MCF 10A (cell line): ENCODE measurements around the gene IQSEC1. TPM values are rescaled to one million over a fixed set of nuclear protein-coding genes. Genes with fewer than 3 reads are reported as not detected.

Experiments used
- BruUV-seq: library from RNA; stranded (reverse); fragments of 400-500 nt; replicated peaks from 2 replicates; lab custom pipeline; 2021; lab: Mats Ljungman, UMichigan
- CTCF ChIA-PET: fragments of 300-600 bp; sonication (Branson Sonifier 250); formaldehyde crosslinking; extraction: SDS; loops from one replicate; lab custom pipeline; 2021; ENCODE audit warnings: antibody characterized with exemption, inconsistent platforms; lab: Yijun Ruan, JAX
- POLR2A ChIA-PET: fragments of 300-600, 350-650 bp; sonication (Branson Sonifier 250); formaldehyde crosslinking; extraction: SDS; loops from one replicate; lab custom pipeline; 2020; ENCODE audit warnings: antibody characterized with exemption, inconsistent platforms; lab: Yijun Ruan, JAX
- DNase-seq: peaks from one replicate; pipeline ENCODE4 v3.0.0-alpha.2; 2018; ENCODE audit not compliant: unreplicated experiment
- H3K27ac Mint-ChIP-seq: one replicate; pipeline ENCODE4 v1.8.0; 2022; ENCODE audit warnings: mild to moderate bottlenecking, low read depth, mixed read lengths; ENCODE audit not compliant: unreplicated experiment
- H3K27me3 Mint-ChIP-seq: one replicate; pipeline ENCODE4 v1.8.0; 2022; ENCODE audit warnings: mixed read lengths; ENCODE audit not compliant: insufficient read depth, unreplicated experiment
- H3K36me3 Mint-ChIP-seq: one replicate; pipeline ENCODE4 v1.8.0; 2022; ENCODE audit warnings: mild to moderate bottlenecking, moderate library complexity, mixed read lengths; ENCODE audit not compliant: insufficient read depth, unreplicated experiment
- H3K4me1 Mint-ChIP-seq: one replicate; pipeline ENCODE4 v1.8.0; 2022; ENCODE audit warnings: mixed read lengths; ENCODE audit not compliant: insufficient read depth, unreplicated experiment
- H3K4me3 Mint-ChIP-seq: one replicate; pipeline ENCODE4 v1.8.0; 2022; ENCODE audit warnings: mild to moderate bottlenecking, moderate library complexity, mixed read lengths; ENCODE audit not compliant: unreplicated experiment
- H3K9me3 Mint-ChIP-seq: one replicate; pipeline ENCODE4 v1.8.0; 2022; ENCODE audit warnings: mixed read lengths; ENCODE audit not compliant: unreplicated experiment
- intact Hi-C: fragments of 100-400 bp; cut with micrococcal nuclease; formaldehyde crosslinking; loops from 2 replicates; pipeline ENCODE4 v1.14.1; 2022
- total RNA-seq: library from RNA; stranded (reverse); gene quantifications from 2 replicates; pipeline ENCODE4 v1.2.3, GENCODE V29; 2022
- TF ChIP-seq, protein P1 (sequence below): fragments of 200-600 bp; IDR thresholded peaks from one replicate; pipeline ENCODE4 v1.8.0; 2022; ENCODE audit warnings: antibody characterized with exemption, mild to moderate bottlenecking; ENCODE audit not compliant: unreplicated experiment

IQSEC1 gene
- total RNA-seq, 1 experiment from 2014 or later = 18.7 TPM

DNA sequence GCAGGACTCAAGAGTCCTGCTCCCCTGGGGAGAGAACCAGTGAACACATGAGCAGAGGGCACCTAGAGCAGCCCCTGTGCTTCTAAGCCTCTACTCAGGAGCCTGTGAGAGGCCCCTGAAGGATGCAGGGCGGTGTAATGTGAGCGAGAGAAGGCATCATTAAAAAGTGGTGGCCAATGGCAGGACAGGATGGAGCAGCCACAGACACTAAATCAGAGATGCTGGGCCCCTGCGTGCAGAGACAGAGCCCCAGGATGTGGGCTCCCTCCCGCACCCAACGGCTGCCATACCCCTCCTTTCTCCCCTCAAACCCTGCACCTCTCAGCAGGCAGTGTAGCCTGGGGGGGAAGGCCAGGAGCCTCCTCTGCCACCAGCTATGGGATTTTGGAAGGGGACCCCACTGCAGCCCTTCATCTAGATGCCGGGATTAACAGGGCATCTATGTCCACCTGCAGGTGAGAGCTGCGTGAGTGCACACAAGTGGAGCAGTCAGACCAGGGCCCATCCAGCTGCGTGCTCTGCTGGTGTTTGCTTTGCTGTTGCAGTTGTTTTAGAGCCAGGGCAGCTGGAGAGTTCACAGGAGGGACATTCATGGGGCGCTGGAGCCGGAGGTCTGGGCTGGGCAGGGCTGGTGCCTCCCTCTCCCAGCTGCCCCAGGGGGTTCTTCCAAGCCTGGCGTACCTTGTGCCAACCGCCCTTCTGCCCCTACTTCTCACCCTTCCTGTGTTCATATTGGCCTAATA, 5.1 kb upstream of the IQSEC1 start:
- BruUV-seq = no TSS peak
- Mint-ChIP-seq H3K27ac (no peak overlapping the region), H3K27me3 (peaks cover 60% of the 10 kb centered on the region), H3K4me1 (no peaks in the 10 kb centered on the region), H3K36me3 (no peaks in the 10 kb centered on the region), H3K9me3 (no peaks in the 10 kb centered on the region), H3K4me3 (no peak overlapping the region)
- DNase-seq = no peak
- ChIA-PET POLR2A (no interaction called here), CTCF (interaction anchor here (0.6 kb wide), 1 partner anchor 78 kb away, joined by 3 read pairs; no protein-coding TSS in a partner anchor)
- TF ChIP-seq, protein P1, sequence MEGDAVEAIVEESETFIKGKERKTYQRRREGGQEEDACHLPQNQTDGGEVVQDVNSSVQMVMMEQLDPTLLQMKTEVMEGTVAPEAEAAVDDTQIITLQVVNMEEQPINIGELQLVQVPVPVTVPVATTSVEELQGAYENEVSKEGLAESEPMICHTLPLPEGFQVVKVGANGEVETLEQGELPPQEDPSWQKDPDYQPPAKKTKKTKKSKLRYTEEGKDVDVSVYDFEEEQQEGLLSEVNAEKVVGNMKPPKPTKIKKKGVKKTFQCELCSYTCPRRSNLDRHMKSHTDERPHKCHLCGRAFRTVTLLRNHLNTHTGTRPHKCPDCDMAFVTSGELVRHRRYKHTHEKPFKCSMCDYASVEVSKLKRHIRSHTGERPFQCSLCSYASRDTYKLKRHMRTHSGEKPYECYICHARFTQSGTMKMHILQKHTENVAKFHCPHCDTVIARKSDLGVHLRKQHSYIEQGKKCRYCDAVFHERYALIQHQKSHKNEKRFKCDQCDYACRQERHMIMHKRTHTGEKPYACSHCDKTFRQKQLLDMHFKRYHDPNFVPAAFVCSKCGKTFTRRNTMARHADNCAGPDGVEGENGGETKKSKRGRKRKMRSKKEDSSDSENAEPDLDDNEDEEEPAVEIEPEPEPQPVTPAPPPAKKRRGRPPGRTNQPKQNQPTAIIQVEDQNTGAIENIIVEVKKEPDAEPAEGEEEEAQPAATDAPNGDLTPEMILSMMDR = no peak
- intact Hi-C loops = no loop called here

DNA sequence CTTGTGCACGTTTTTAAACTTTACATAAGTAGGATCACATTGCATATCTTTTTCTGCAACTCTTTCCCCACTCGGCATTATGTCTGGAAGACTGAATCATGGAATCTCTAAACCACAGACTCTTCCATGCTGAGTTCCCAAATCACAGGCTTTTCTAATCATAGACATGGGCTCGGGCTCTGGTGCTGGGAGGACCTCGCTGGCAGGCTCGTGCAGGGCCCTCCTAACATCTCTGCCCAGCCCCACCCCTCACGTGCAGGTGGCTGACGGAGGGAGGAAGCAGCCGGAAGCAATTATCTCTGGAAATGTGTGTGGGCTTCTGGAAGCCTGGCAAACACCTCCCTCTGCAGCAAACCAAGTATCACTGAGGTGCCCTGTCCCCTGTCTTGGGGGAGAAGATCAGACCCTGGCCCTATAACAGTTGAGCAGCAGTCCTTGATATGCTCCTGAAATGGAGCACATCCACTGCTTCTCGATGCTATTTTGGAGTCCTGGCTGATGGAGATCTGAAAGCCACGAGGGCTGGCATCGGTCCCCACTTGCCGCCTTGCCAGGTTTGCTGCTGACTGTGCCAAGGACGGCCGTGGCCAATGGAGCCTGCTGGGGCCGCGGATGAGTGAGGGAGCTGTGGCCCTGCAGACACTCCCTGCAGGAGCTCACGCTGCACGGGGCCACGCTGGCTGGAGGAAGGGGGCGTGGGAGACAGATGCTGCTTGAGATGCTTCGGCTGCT, 4.4 kb upstream of the IQSEC1 start:
- ChIA-PET CTCF (no interaction called here), POLR2A (no interaction called here)
- Mint-ChIP-seq H3K4me3 (no peak overlapping the region), H3K27me3 (peaks cover 60% of the 10 kb centered on the region), H3K9me3 (no peaks in the 10 kb centered on the region), H3K27ac (no peak overlapping the region), H3K4me1 (no peaks in the 10 kb centered on the region), H3K36me3 (no peaks in the 10 kb centered on the region)
- BruUV-seq = no TSS peak
- intact Hi-C loops = no loop called here
- DNase-seq = no peak
- TF ChIP-seq, protein P1 = no peak

DNA sequence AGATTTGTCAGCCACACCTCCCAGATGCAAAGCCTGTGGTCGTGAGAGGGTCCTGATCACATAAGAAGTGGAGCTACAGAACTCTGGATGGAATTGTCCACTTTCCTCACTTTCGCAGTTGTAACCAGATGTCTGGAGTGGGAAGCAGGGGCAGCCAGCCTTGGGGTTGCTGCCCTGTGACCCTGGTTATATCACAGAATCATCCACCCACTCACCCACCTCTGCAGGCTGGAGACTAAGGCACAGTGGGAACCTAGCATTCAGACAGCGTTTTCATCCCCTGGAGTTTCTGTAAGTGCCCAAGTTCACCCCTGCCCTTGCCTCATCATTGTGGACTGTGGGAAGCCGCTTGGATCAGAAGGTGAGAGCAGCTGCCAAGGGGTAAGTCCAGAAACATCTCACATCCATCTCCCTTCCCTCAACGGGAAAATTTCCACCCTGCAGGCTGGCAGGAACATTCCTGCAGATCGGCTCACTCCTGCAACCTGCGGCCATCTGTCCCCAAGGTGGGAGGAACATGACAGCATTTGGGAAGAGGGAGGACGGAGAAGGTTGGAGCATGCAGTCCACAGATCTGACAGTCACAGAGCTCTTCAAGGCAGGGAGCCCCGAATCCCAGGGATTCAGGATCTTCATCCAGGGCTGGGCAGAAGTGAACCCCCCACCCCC, 2.9 kb upstream of the IQSEC1 start:
- TF ChIP-seq, protein P1 = no peak
- Mint-ChIP-seq H3K27ac (no peak overlapping the region), H3K36me3 (no peaks in the 10 kb centered on the region), H3K27me3 (peaks cover 60% of the 10 kb centered on the region), H3K4me3 (no peak overlapping the region), H3K4me1 (no peaks in the 10 kb centered on the region), H3K9me3 (no peaks in the 10 kb centered on the region)
- BruUV-seq = no TSS peak
- no peak for DNase-seq
- intact Hi-C loops = no loop called here
- CTCF ChIA-PET = interaction anchor here (0.6 kb wide), 1 partner anchor 575 kb away, joined by 3 read pairs; no protein-coding TSS in a partner anchor
- POLR2A ChIA-PET = no interaction called here

DNA sequence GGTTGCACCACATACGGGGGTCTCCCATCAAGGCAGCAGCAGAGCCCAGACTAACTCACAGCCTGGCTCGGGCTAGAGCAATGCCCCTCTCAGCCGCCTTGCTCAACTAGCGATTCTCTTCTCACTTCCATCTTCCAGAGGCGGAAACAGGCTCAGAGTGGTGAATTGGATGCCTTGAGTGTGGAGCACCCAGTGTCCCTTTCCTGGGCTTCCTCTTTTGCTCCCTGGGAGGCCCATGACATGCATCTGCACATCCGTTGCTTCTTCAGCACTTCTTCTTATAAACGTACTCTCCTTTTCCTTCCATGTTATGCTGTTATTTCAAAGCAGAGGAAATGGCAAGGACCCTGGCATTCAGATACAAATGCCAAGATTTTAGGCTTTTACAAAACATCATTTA, 2.1 kb upstream of the IQSEC1 start:
- intact Hi-C loops = no loop called here
- TF ChIP-seq, protein P1 = no peak
- BruUV-seq = no TSS peak
- Mint-ChIP-seq H3K9me3 (no peaks in the 10 kb centered on the region), H3K27me3 (peaks cover 58% of the 10 kb centered on the region), H3K36me3 (no peaks in the 10 kb centered on the region), H3K27ac (no peak overlapping the region), H3K4me3 (no peak overlapping the region), H3K4me1 (no peaks in the 10 kb centered on the region)
- CTCF ChIA-PET = no interaction called here
- no peak for DNase-seq
- POLR2A ChIA-PET = no interaction called here
